ENCODE data around the gene FGR. TPM values are rescaled to one million over a fixed set of nuclear protein-coding genes. Genes with fewer than 3 reads are reported as not detected.

The FGR gene
- total and polyA plus RNA-seq, 2 of the 13 experiments (the other 11 are each of a cell fraction or from before 2014, with no cell fraction given) = not detected

DNA sequence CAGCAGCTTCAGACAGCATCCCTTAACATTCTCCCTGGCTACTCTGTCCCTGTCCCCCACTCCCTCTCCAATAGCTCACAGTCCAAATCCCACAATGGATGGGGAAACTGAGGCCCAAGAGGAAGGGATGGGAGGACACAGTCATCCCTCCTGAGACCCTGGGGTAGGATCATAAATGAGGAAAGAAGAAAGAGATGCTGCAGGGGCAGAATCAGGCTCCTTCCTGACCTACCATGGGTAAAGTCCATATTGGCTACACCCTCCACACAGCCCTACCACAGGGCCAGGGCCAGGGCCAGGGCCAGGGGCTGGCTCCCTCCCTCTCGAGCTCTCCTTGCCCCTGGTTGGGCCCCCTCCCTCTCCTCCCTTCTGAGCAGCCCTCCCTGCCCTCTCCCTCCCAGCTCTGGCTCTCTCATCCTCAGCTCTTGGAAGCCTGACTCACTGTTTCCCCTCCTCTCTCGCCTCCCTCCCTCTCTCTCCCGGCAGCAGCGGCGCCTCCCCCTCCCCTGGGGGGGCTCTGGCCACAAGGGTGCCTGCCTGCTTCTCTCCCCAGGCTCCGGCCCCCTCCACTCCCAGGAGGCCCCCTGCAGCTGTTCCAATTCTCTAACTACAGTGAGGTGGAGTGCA, 36.0 kb downstream of the FGR start (continued):
- TF ChIP-seq IKZF5 (CRISPR knock-in tag; IDR thresholded peaks at IDR 0.05) (no peak), KDM6A (CRISPR knock-in tag; IDR thresholded peaks at IDR 0.05; ENCODE audit: low read depth) (no peak), RXRA (CRISPR knock-in tag; IDR thresholded peaks at IDR 0.05) (no peak), ZSCAN30 (CRISPR knock-in tag; IDR thresholded peaks at IDR 0.05) (no peak), TCF7L2 (IDR thresholded peaks at IDR 0.05; ENCODE audit: low read depth, low read length) (no peak), PTBP1 (IDR thresholded peaks at IDR 0.05; ENCODE audit: low read depth, low read length, poor library complexity, severe bottlenecking) (no peak), SAP130 (CRISPR knock-in tag; IDR thresholded peaks at IDR 0.05; ENCODE audit: low read depth) (0 out of 2 replicates have a peak, but pooled peaks have one; percentile 18), FUBP1 (CRISPR knock-in tag; IDR thresholded peaks at IDR 0.05; ENCODE audit: borderline replicate concordance) (no peak), ZNF513 (CRISPR knock-in tag; conservative IDR thresholded peaks at IDR 0.05) (no peak), ZNF234 (CRISPR knock-in tag; conservative IDR thresholded peaks at IDR 0.05) (no peak), RFX1 (IDR thresholded peaks at IDR 0.05) (no peak), JDP2 (CRISPR knock-in tag; IDR thresholded peaks at IDR 0.05; ENCODE audit: borderline replicate concordance) (no peak), MED8 (CRISPR knock-in tag; IDR thresholded peaks at IDR 0.05; ENCODE audit: insufficient replicate concordance) (no peak)
- TF ChIP-seq, protein P1, sequence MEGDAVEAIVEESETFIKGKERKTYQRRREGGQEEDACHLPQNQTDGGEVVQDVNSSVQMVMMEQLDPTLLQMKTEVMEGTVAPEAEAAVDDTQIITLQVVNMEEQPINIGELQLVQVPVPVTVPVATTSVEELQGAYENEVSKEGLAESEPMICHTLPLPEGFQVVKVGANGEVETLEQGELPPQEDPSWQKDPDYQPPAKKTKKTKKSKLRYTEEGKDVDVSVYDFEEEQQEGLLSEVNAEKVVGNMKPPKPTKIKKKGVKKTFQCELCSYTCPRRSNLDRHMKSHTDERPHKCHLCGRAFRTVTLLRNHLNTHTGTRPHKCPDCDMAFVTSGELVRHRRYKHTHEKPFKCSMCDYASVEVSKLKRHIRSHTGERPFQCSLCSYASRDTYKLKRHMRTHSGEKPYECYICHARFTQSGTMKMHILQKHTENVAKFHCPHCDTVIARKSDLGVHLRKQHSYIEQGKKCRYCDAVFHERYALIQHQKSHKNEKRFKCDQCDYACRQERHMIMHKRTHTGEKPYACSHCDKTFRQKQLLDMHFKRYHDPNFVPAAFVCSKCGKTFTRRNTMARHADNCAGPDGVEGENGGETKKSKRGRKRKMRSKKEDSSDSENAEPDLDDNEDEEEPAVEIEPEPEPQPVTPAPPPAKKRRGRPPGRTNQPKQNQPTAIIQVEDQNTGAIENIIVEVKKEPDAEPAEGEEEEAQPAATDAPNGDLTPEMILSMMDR (CRISPR knock-in tag; IDR thresholded peaks at IDR 0.05) = 0 out of 2 replicates have a peak, but pooled peaks have one; percentile 1
- TF ChIP-seq, protein P2, sequence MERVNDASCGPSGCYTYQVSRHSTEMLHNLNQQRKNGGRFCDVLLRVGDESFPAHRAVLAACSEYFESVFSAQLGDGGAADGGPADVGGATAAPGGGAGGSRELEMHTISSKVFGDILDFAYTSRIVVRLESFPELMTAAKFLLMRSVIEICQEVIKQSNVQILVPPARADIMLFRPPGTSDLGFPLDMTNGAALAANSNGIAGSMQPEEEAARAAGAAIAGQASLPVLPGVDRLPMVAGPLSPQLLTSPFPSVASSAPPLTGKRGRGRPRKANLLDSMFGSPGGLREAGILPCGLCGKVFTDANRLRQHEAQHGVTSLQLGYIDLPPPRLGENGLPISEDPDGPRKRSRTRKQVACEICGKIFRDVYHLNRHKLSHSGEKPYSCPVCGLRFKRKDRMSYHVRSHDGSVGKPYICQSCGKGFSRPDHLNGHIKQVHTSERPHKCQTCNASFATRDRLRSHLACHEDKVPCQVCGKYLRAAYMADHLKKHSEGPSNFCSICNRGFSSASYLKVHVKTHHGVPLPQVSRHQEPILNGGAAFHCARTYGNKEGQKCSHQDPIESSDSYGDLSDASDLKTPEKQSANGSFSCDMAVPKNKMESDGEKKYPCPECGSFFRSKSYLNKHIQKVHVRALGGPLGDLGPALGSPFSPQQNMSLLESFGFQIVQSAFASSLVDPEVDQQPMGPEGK (CRISPR knock-in tag; IDR thresholded peaks at IDR 0.05) = peak; percentile 91
- TF ChIP-seq, protein P3, sequence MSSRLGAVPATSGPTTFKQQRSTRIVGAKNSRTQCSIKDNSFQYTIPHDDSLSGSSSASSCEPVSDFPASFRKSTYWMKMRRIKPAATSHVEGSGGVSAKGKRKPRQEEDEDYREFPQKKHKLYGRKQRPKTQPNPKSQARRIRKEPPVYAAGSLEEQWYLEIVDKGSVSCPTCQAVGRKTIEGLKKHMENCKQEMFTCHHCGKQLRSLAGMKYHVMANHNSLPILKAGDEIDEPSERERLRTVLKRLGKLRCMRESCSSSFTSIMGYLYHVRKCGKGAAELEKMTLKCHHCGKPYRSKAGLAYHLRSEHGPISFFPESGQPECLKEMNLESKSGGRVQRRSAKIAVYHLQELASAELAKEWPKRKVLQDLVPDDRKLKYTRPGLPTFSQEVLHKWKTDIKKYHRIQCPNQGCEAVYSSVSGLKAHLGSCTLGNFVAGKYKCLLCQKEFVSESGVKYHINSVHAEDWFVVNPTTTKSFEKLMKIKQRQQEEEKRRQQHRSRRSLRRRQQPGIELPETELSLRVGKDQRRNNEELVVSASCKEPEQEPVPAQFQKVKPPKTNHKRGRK (CRISPR knock-in tag; IDR thresholded peaks at IDR 0.05) = no peak
- TF ChIP-seq, protein P4, sequence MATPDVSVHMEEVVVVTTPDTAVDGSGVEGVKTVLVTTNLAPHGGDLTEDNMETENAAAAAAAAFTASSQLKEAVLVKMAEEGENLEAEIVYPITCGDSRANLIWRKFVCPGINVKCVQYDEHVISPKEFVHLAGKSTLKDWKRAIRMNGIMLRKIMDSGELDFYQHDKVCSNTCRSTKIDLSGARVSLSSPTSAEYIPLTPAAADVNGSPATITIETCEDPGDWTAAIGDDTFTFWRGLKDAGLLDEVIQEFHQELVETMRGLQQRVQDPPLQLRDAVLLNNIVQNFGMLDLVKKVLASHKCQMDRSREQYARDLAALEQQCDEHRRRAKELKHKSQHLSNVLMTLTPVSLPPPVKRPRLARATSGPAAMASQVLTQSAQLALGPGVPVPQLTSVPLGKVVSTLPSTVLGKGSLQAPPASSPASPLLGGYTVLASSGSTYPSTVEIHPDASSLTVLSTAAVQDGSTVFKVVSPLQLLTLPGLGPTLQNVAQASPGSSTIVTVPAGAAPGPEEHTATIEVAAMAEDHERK (CRISPR knock-in tag; IDR thresholded peaks at IDR 0.05; ENCODE audit: low read depth) = no peak
